A673 (cell line): ENCODE results near the gene GBE1. TPM values are rescaled to one million over a fixed set of nuclear protein-coding genes. Genes with fewer than 3 reads are reported as not detected.

Source experiments
- BruUV-seq: library from RNA; stranded (reverse); fragments of 400-500 nt; replicated peaks from 2 replicates; lab custom pipeline; 2021; lab: Mats Ljungman, UMichigan
- CTCF ChIA-PET: fragments of 300-600 bp; sonication (Branson Sonifier 250); formaldehyde crosslinking; loops from one replicate; lab custom pipeline; 2022; ENCODE audit warnings: antibody characterized with exemption; lab: Charles Lee
- POLR2A ChIA-PET: fragments of 300-600 bp; sonication (Branson Sonifier 250); formaldehyde crosslinking; loops from one replicate; lab custom pipeline; 2022; ENCODE audit warnings: antibody characterized with exemption; ENCODE audit not compliant: low non-redundant PET; lab: Charles Lee
- DNase-seq: peaks from one replicate; pipeline ENCODE4 v3.0.0-alpha.2; 2015; ENCODE audit warnings: low spot score
- H3K27ac ChIP-seq: fragments of 200-600 bp; sonication (generic); 2 replicates; pipeline ENCODE4 v1.5.1; 2016; ENCODE audit warnings: mixed run types, low read depth, mild to moderate bottlenecking, mixed read lengths, antibody characterized with exemption, low read length; ENCODE audit not compliant: poor library complexity, severe bottlenecking
- H3K27me3 ChIP-seq: fragments of 200-600 bp; sonication (generic); replicated peaks from 2 replicates; pipeline ENCODE4 v1.6.1; 2017; ENCODE audit warnings: mixed run types, low read depth, mild to moderate bottlenecking, mixed read lengths, antibody characterized with exemption, low read length; ENCODE audit not compliant: insufficient read depth, poor library complexity
- H3K36me3 ChIP-seq: fragments of 200-600 bp; sonication (generic); 2 replicates; pipeline ENCODE4 v1.6.1; 2016; ENCODE audit warnings: mixed run types, mild to moderate bottlenecking, mixed read lengths, antibody characterized with exemption, low read length; ENCODE audit not compliant: insufficient read depth, poor library complexity, severe bottlenecking
- H3K4me1 ChIP-seq: fragments of 200-600 bp; sonication (generic); 2 replicates; pipeline ENCODE4 v1.6.1; 2017; ENCODE audit warnings: mixed run types, mild to moderate bottlenecking, mixed read lengths, antibody characterized with exemption, low read length; ENCODE audit not compliant: insufficient read depth, poor library complexity, severe bottlenecking
- H3K4me3 ChIP-seq: fragments of 200-600 bp; sonication (generic); 2 replicates; pipeline ENCODE4 v1.5.1; 2016; ENCODE audit warnings: low read depth, mixed run types, mild to moderate bottlenecking, mixed read lengths, low read length; ENCODE audit not compliant: poor library complexity, severe bottlenecking
- H3K9me3 ChIP-seq: fragments of 200-600 bp; sonication (generic); 2 replicates; pipeline ENCODE4 v1.6.1; 2016; ENCODE audit warnings: mixed run types, low read depth, mild to moderate bottlenecking, mixed read lengths, antibody characterized with exemption, low read length; ENCODE audit not compliant: poor library complexity, severe bottlenecking
- CTCF ChIP-seq: fragments of 300-800, 200-600 bp; sonication (generic); conservative IDR thresholded peaks from 2 replicates; pipeline ENCODE4 v1.5.1; 2017; ENCODE audit warnings: low read depth, mild to moderate bottlenecking, antibody characterized with exemption, low read length, moderate library complexity, mixed read lengths
- EZH2 ChIP-seq: fragments of 200-600 bp; sonication (generic); IDR thresholded peaks from 2 replicates; pipeline ENCODE4 v1.6.1; 2017; ENCODE audit warnings: borderline replicate concordance, low read depth, mild to moderate bottlenecking, mixed read lengths, antibody characterized with exemption, low read length; ENCODE audit not compliant: poor library complexity, severe bottlenecking
- intact Hi-C: fragments of 100-400 bp; cut with micrococcal nuclease; formaldehyde crosslinking; loops from one replicate; pipeline ENCODE4 v1.10.0; 2022; ENCODE audit not compliant: unreplicated experiment
- total RNA-seq: library from RNA; stranded (reverse); gene quantifications from 2 replicates; pipeline ENCODE4 v1.2.3, GENCODE V29; 2021

GBE1 gene
- total RNA-seq, 1 experiment from 2014 or later: 8.2 TPM

GRCh38 chr3:81743096-81744025 lies 18.1 kb downstream of the GBE1 start:
- TSS peak; percentile 94 for BruUV-seq
- ChIA-PET CTCF (no interaction called here), POLR2A (no interaction called here)
- H3K4me3 ChIP-seq: no peak overlapping the region
- no peaks in the 10 kb centered on the region for H3K36me3 ChIP-seq
- no peaks in the 10 kb centered on the region for H3K27me3 ChIP-seq
- H3K9me3 ChIP-seq: no peaks in the 10 kb centered on the region
- TF ChIP-seq EZH2 (no peak), CTCF (no peak)
- no peak overlapping the region for H3K27ac ChIP-seq
- peaks cover 15% of the 10 kb centered on the region for H3K4me1 ChIP-seq
- intact Hi-C loops: no loop called here
- peak; percentile 64 for DNase-seq

- no peak for DNase-seq
- no TSS peak for BruUV-seq
- Histone ChIP-seq H3K4me1 (peaks cover 15% of the 10 kb centered on the region), H3K27ac (no peak overlapping the region), H3K4me3 (no peak overlapping the region), H3K9me3 (no peaks in the 10 kb centered on the region), H3K27me3 (no peaks in the 10 kb centered on the region), H3K36me3 (no peaks in the 10 kb centered on the region)
- intact Hi-C loops: no loop called here
- ChIA-PET CTCF (no interaction called here), POLR2A (no interaction called here)
- TF ChIP-seq CTCF (no peak), EZH2 (no peak)
These were observed 18.9 kb downstream of the GBE1 start for GRCh38 chr3:81742581-81742980.

- DNase-seq: no peak
- no TSS peak for BruUV-seq
- CTCF ChIA-PET: no interaction called here
- POLR2A ChIA-PET: no interaction called here
- Histone ChIP-seq H3K27ac (no peak overlapping the region), H3K27me3 (no peaks in the 10 kb centered on the region), H3K36me3 (no peaks in the 10 kb centered on the region), H3K4me1 (peaks cover 20% of the 10 kb centered on the region), H3K9me3 (no peaks in the 10 kb centered on the region), H3K4me3 (no peak overlapping the region)
- intact Hi-C loops: no loop called here
- no peak for TF ChIP-seq CTCF
- TF ChIP-seq EZH2: no peak
These were observed 20.2 kb downstream of the GBE1 start for GRCh38 chr3:81741216-81741615.
